HepG2 (cell line): Measurements from ENCODE around the gene EED. TPM values are rescaled to one million over a fixed set of nuclear protein-coding genes. Genes with fewer than 3 reads are reported as not detected.

Experiments used
- ATAC-seq: fragments of 200-7000 bp; cut with Tn5 transposase; 3 replicates; pipeline ENCODE4 v1.9.1; 2020; ENCODE audit warnings: mild to moderate bottlenecking, moderate library complexity
- Bru-seq: library from RNA; stranded (reverse); fragments of 400-500 nt; gene quantifications from one replicate; lab custom pipeline; 2021; lab: Mats Ljungman, UMichigan
- BruChase-seq, 2 experiments: library from RNA; stranded (reverse); fragments of 400-500 nt; gene quantifications; one replicate each; lab custom pipeline; 2021; lab: Mats Ljungman, UMichigan
- BruUV-seq: library from RNA; stranded (reverse); fragments of 400-500 nt; replicated peaks from 2 replicates; lab custom pipeline; 2021; lab: Mats Ljungman, UMichigan
- CTCF ChIA-PET: fragments of 300-600 bp; formaldehyde crosslinking; extraction: SDS; loops from one replicate; lab custom pipeline; 2021; ENCODE audit warnings: low total read pairs, inconsistent platforms, low intra/inter-chr PET ratio; lab: Yijun Ruan, JAX
- POLR2A ChIA-PET: fragments of 350-600 bp; sonication (Branson Sonifier 250); formaldehyde crosslinking; loops from one replicate; lab custom pipeline; 2020; ENCODE audit warnings: antibody characterized with exemption, inconsistent platforms; lab: Yijun Ruan, JAX
- DNase-seq: peaks from one replicate; pipeline ENCODE4 v3.0.0-alpha.2; 2015; ENCODE audit warnings: low spot score
- FAIRE-seq: peaks from 3 replicates; lab custom pipeline; 2011; peaks lifted over from hg19 to GRCh38; lab: Jason Lieb, UNC
- H2AFZ ChIP-seq: one replicate; pipeline ENCODE4 v1.6.1; 2011; ENCODE audit warnings: low read length, inconsistent platforms
- H3K27ac ChIP-seq: fragments of 300-600 bp; 3 replicates; pipeline ENCODE4 v1.8.0; 2011; ENCODE audit warnings: mixed run types, mild to moderate bottlenecking, mixed read lengths, low read length, inconsistent platforms; ENCODE audit not compliant: insufficient read depth; ENCODE audit errors: extremely low read length
- H3K27me3 ChIP-seq, 2 experiments: fragments of 200-600 bp in 1 of 2; 2 replicates in 1 of 2; 3 replicates in 1 of 2; pipeline versions ENCODE4 v1.6.0 to v1.8.0; 2011; ENCODE audit warnings: low read length in 2 of 2, mild to moderate bottlenecking in 2 of 2, moderate library complexity in 2 of 2, inconsistent platforms in 1 of 2; ENCODE audit not compliant: insufficient read depth in 2 of 2, control insufficient read depth in 1 of 2
- H3K36me3 ChIP-seq, 2 experiments: fragments of 200-600 bp in 1 of 2; replicated peaks in 1 of 2; 2 replicates in 1 of 2; 3 replicates in 1 of 2; pipeline versions ENCODE4 v1.5.1 to v1.8.0; 2011; ENCODE audit warnings: low read length in 2 of 2, inconsistent platforms in 1 of 2; ENCODE audit not compliant: insufficient read depth in 2 of 2, control insufficient read depth in 1 of 2
- H3K4me1 ChIP-seq: 2 replicates; pipeline ENCODE4 v1.5.1; 2012; ENCODE audit warnings: low read length, inconsistent platforms; ENCODE audit not compliant: insufficient read depth
- H3K4me2 ChIP-seq: 2 replicates; pipeline ENCODE4 v1.6.0; 2011; ENCODE audit warnings: low read depth, low read length, inconsistent platforms
- H3K4me3 ChIP-seq, 3 experiments: fragments of 200-600 bp in 1 of 3; sonication (generic), shearing (Covaris generic) in 1 of 3; replicated peaks in 1 of 3; 2 replicates each; pipeline ENCODE4 v1.5.1; 2011 to 2016; ENCODE audit warnings: low read length in 3 of 3, inconsistent platforms in 2 of 3, low read depth in 2 of 3, mild to moderate bottlenecking in 2 of 3, control low read depth in 1 of 3, mixed read lengths in 1 of 3; ENCODE audit not compliant: insufficient read depth in 1 of 3
- H3K79me2 ChIP-seq: one replicate; pipeline ENCODE4 v1.6.1; 2011; ENCODE audit warnings: low read length, inconsistent platforms; ENCODE audit not compliant: insufficient read depth
- H3K9ac ChIP-seq: 2 replicates; pipeline ENCODE4 v1.6.0; 2011; ENCODE audit warnings: mild to moderate bottlenecking, low read depth, low read length, inconsistent platforms; ENCODE audit not compliant: insufficient read depth
- H3K9me3 ChIP-seq: 2 replicates; pipeline ENCODE4 v1.5.1; 2012; ENCODE audit warnings: mild to moderate bottlenecking, low read length
- H4K20me1 ChIP-seq: 2 replicates; pipeline ENCODE4 v1.6.0; 2011; ENCODE audit warnings: inconsistent platforms, mild to moderate bottlenecking, low read length, moderate library complexity; ENCODE audit not compliant: insufficient read depth
- DMAP1 ChIP-seq: IDR thresholded peaks from 2 replicates; pipeline ENCODE4 v1.6.1; 2016
- HDAC2 ChIP-seq: sonication (generic); formaldehyde crosslinking; IDR thresholded peaks from 2 replicates; pipeline ENCODE4 v1.4.0; 2020; ENCODE audit warnings: missing genetic modification reagents
- KDM5B ChIP-seq: sonication (generic); formaldehyde crosslinking; IDR thresholded peaks from 2 replicates; pipeline ENCODE4 v1.4.0; 2020; ENCODE audit warnings: missing genetic modification reagents, mild to moderate bottlenecking, borderline replicate concordance
- KLF15 ChIP-seq: sonication (generic); formaldehyde crosslinking; IDR thresholded peaks from 2 replicates; pipeline ENCODE4 v1.8.1; 2023; ENCODE audit warnings: borderline replicate concordance, mild to moderate bottlenecking, inconsistent platforms, missing genetic modification reagents, mixed read lengths
- TBP ChIP-seq: sonication (generic); formaldehyde crosslinking; IDR thresholded peaks from 2 replicates; pipeline ENCODE4 v1.5.0; 2020; ENCODE audit warnings: missing genetic modification reagents
- TBX2 ChIP-seq: sonication (generic); formaldehyde crosslinking; IDR thresholded peaks from 2 replicates; pipeline ENCODE4 v1.5.0; 2020; ENCODE audit warnings: missing genetic modification reagents, mild to moderate bottlenecking, borderline replicate concordance
- YEATS2 ChIP-seq: sonication (generic); formaldehyde crosslinking; IDR thresholded peaks from 2 replicates; pipeline ENCODE4 v1.4.0; 2020; ENCODE audit warnings: missing genetic modification reagents, borderline replicate concordance
- ZFP36L2 ChIP-seq: sonication (generic); formaldehyde crosslinking; IDR thresholded peaks from 2 replicates; pipeline ENCODE4 v1.4.0; 2020; ENCODE audit warnings: missing genetic modification reagents
- WGBS: methylation state at CpG from one replicate; pipeline ENCODE4 v1.1.6; 2017; ENCODE audit warnings: low lambda C conversion rate; 5-methylcytosine and 5-hydroxymethylcytosine counted together
- in situ Hi-C: cut with HindIII; loops from 2 replicates; pipeline ENCODE4 v1.10.0; 2017; ENCODE audit warnings: low pct_unique_long_range_greater_than_20kb; ENCODE audit not compliant: extremely low pct_ligation_motif_present
- intact Hi-C: fragments of 100-400 bp; cut with micrococcal nuclease; formaldehyde crosslinking; loops from one replicate; pipeline ENCODE4 v1.10.0; 2022; ENCODE audit not compliant: unreplicated experiment
- long read RNA-seq, 2 experiments: library from RNA in 1 of 2; library from polyadenylated mRNA in 1 of 2; stranded (forward) in 1 of 2; unstranded in 1 of 2; transcript quantifications; one replicate each; pipeline ENCODE4 v2.0.0, GENCODE V29; 2019 to 2022
- polyA minus RNA-seq, 3 experiments: library from RNA; depleted of rRNA, polyadenylated mRNA; stranded (reverse); fragments of >200 nt; gene quantifications; 2 replicates each; pipeline ENCODE4 v1.2.3, GENCODE V29; 2011; ENCODE audit warnings: low replicate concordance in 1 of 3
- polyA plus RNA-seq, 8 experiments: library from polyadenylated mRNA; depleted of rRNA in 3 of 8; stranded (reverse) in 7 of 8; unstranded in 1 of 8; fragments of >200 nt; fragmentation: Illumina TruSeq in 4 of 8; extraction: Trizol in 4 of 8; gene quantifications; 2 replicates each; pipeline versions ENCODE4 v1.2.1 to v1.2.3, GENCODE V29; 2011 to 2016; ENCODE audit warnings: low read depth in 4 of 8, missing spikeins in 1 of 8, mixed read lengths in 1 of 8; ENCODE audit not compliant: insufficient read depth in 1 of 8
- total RNA-seq, 5 experiments: library from RNA; depleted of rRNA; stranded (reverse); fragments of >200 nt; fragmentation: Illumina TruSeq; extraction: Trizol; gene quantifications; 2 replicates each; pipeline ENCODE4 v1.2.3, GENCODE V29; 2016; ENCODE audit warnings: low read depth in 1 of 5
- TF ChIP-seq, protein P1 (sequence below): sonication (generic); formaldehyde crosslinking; IDR thresholded peaks from 2 replicates; pipeline ENCODE4 v1.5.1; 2020; ENCODE audit warnings: missing genetic modification reagents, mild to moderate bottlenecking, borderline replicate concordance
- TF ChIP-seq, protein P2 (sequence below): sonication (generic); formaldehyde crosslinking; IDR thresholded peaks from 2 replicates; pipeline ENCODE4 v1.8.0; 2022; ENCODE audit warnings: missing genetic modification reagents, mild to moderate bottlenecking, inconsistent platforms, borderline replicate concordance

Gene EED, protein sequence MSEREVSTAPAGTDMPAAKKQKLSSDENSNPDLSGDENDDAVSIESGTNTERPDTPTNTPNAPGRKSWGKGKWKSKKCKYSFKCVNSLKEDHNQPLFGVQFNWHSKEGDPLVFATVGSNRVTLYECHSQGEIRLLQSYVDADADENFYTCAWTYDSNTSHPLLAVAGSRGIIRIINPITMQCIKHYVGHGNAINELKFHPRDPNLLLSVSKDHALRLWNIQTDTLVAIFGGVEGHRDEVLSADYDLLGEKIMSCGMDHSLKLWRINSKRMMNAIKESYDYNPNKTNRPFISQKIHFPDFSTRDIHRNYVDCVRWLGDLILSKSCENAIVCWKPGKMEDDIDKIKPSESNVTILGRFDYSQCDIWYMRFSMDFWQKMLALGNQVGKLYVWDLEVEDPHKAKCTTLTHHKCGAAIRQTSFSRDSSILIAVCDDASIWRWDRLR
- total RNA-seq (2016; rRNA removed; fragmentation: Illumina TruSeq; extraction: Trizol) (28.4 and 39.7 TPM in 2 replicates), polyA plus RNA-seq (2011; rRNA removed) (8.9 and 11.0 TPM in 2 replicates), polyA minus RNA-seq (2011; rRNA and poly(A)+ RNA removed; ENCODE audit: low replicate concordance) (4.5 and 20.2 TPM in 2 replicates), Bru-seq, nascent RNA (percentile 85 among the genes with signal in this experiment), BruChase-seq, experiment 1, labeled RNA remaining after a 6-hour chase (percentile 81 among the genes with signal in this experiment), BruChase-seq, experiment 2, labeled RNA remaining after a 2-hour chase (percentile 82 among the genes with signal in this experiment)
- total RNA-seq (2016; cell fraction: cytosol; rRNA removed; fragmentation: Illumina TruSeq; extraction: Trizol; ENCODE audit: low read depth) = 9.2 and 9.8 TPM in 2 replicates
- 30.2 and 38.4 TPM in 2 replicates for total RNA-seq (2016; cell fraction: insoluble cytoplasmic fraction; rRNA removed; fragmentation: Illumina TruSeq; extraction: Trizol)
- total RNA-seq (2016; cell fraction: membrane; rRNA removed; fragmentation: Illumina TruSeq; extraction: Trizol) = 9.8 and 12.4 TPM in 2 replicates
- 43.4 and 44.1 TPM in 2 replicates for total RNA-seq (2016; cell fraction: nucleus; rRNA removed; fragmentation: Illumina TruSeq; extraction: Trizol)
- polyA plus RNA-seq (2011; cell fraction: cytosol; rRNA removed) = 3.7 and 4.4 TPM in 2 replicates
- 10.7 and 10.8 TPM in 2 replicates for polyA plus RNA-seq (2011; cell fraction: nucleus; rRNA removed)
- 11.9 and 16.4 TPM in 2 replicates for polyA plus RNA-seq (2012)
- polyA plus RNA-seq (2016; cell fraction: cytosol; fragmentation: Illumina TruSeq; extraction: Trizol; ENCODE audit: low read depth) = 2.1 and 2.5 TPM in 2 replicates
- polyA plus RNA-seq (2016; cell fraction: insoluble cytoplasmic fraction; fragmentation: Illumina TruSeq; extraction: Trizol; ENCODE audit: low read depth) = 28.4 and 29.1 TPM in 2 replicates
- 3.5 and 4.2 TPM in 2 replicates for polyA plus RNA-seq (2016; cell fraction: membrane; fragmentation: Illumina TruSeq; extraction: Trizol; ENCODE audit: low read depth)
- 38.4 and 40.2 TPM in 2 replicates for polyA plus RNA-seq (2016; cell fraction: nucleus; fragmentation: Illumina TruSeq; extraction: Trizol; ENCODE audit: insufficient read depth, low read depth)
- polyA minus RNA-seq (2011; cell fraction: cytosol; rRNA and poly(A)+ RNA removed) = 4.9 and 5.7 TPM in 2 replicates
- polyA minus RNA-seq (2011; cell fraction: nucleus; rRNA and poly(A)+ RNA removed) = 48.0 and 61.4 TPM in 2 replicates
- long read RNA-seq, experiment 1, transcript EED-201 (12 exons, 2,223 nt) = major isoform, 7 of 10 reads
- long read RNA-seq, experiment 1, partial matches to known transcripts = 0 of 10 reads
- long read RNA-seq, experiment 1, other reads (novel, unspliced or antisense) = 3 of 10 reads
- long read RNA-seq, experiment 2, transcript EED-201 (12 exons, 2,223 nt) = major isoform, 18 of 30 reads
- long read RNA-seq, experiment 2, partial matches to known transcripts = 5 of 30 reads
- long read RNA-seq, experiment 2, other reads (novel, unspliced or antisense) = 5 of 30 reads

DNA sequence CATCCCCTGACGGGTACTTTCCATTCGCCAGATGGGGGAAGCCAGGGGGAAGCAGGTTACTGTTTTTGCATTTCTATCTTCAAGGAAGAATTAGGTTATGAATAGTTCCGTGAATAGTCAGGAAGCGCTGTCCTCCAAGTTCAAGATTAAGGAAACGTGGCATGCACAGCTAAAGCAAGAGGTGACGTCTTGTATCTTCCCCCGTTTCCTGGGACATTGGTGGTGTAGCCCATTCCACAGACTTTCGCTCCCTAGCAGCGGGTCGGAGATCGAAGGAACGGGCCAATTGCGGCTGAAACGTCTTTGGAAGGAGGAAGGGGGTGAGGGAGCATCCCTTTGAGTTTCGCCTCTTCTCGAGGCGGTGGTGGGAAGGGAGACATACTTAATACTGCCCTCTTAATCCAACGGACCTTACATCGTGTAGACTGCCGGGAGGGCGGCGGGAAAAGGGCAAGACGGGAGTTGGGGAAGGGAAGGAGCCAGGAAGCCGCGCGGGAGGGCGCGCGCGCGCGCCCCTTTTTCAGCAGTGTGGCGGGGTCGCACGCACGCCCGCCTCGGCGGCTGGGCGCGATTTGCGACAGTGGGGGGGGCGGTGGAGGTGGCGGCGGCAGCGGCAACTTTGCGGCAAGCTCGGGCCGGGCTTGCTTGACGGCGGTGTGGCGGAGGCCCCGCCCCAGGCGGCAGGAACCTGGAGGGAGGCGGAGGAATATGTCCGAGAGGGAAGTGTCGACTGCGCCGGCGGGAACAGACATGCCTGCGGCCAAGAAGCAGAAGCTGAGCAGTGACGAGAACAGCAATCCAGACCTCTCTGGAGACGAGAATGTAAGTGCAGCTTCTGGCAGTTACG lies at the start of gene EED:
EED (plus strand) TSS at position 232 of the 847 bp plus-strand sequence; CDS start at position 709, 477 bp downstream.
- peak; percentile 88 for DNase-seq
- in situ Hi-C loops (no loop called here), intact Hi-C loops (loop anchor here (1.0 to 2.0 kb wide), 2 partner anchors 58 to 616 kb away; partner anchors contain the start of genes HIKESHI and TMEM126B)
- peak within 1 kb of the TSS; percentile 96 for H3K9ac ChIP-seq
- WGBS = under 1% methylated on average over 55 of the region's 64 CpGs
- no peaks in the 10 kb centered on the region; a peak in 2 of 5 replicates for H3K27me3 ChIP-seq
- ChIA-PET CTCF (no interaction called here), POLR2A (interaction anchor here (0.5 to 1.5 kb wide), 7 partner anchors 17 to 617 kb away, joined by 3 to 11 read pairs (median 4); partner anchors contain the start of genes PICALM and TMEM126B)
- peaks cover 50% of the 10 kb centered on the region for H3K4me1 ChIP-seq
- H3K27ac ChIP-seq = peak within 1 kb of the TSS; percentile 98
- peak within 1 kb of the TSS; percentile 80 for H3K4me2 ChIP-seq
- no peaks in the 10 kb centered on the region for H3K9me3 ChIP-seq
- H2AFZ ChIP-seq = peak within 1 kb of the TSS; percentile 96
- ATAC-seq = peak; percentile 95
- no peaks in the 10 kb centered on the region for H3K36me3 ChIP-seq
- FAIRE-seq = no peak
- 0 out of 2 replicates have a peak, but pooled peaks cover 5% of the 10 kb centered on the region for H4K20me1 ChIP-seq
- H3K79me2 ChIP-seq = peaks cover 45% of the 10 kb centered on the region
- TSS peak; percentile 91 for BruUV-seq
- H3K4me3 ChIP-seq = peak within 1 kb of the TSS; percentile 72 to 96 (median 95)
- TF ChIP-seq HDAC2 (CRISPR knock-in tag) = 0 out of 2 replicates have a peak, but pooled peaks have one; percentile 9
- TF ChIP-seq ZFP36L2 (CRISPR knock-in tag) = peak; percentile 57; the same call in 1 of the 2 replicates
- peak; percentile 25; the same call in 1 of the 2 replicates for TF ChIP-seq KDM5B
- TF ChIP-seq KLF15 = 0 out of 2 replicates have a peak, but pooled peaks have one; percentile 34
- peak; percentile 78 for TF ChIP-seq YEATS2 (CRISPR knock-in tag)
- no peak for TF ChIP-seq TBP (CRISPR knock-in tag)
- peak; percentile 79; the same call in 1 of the 2 replicates for TF ChIP-seq DMAP1
- TF ChIP-seq TBX2 = peak; percentile 78
- TF ChIP-seq, protein P1, sequence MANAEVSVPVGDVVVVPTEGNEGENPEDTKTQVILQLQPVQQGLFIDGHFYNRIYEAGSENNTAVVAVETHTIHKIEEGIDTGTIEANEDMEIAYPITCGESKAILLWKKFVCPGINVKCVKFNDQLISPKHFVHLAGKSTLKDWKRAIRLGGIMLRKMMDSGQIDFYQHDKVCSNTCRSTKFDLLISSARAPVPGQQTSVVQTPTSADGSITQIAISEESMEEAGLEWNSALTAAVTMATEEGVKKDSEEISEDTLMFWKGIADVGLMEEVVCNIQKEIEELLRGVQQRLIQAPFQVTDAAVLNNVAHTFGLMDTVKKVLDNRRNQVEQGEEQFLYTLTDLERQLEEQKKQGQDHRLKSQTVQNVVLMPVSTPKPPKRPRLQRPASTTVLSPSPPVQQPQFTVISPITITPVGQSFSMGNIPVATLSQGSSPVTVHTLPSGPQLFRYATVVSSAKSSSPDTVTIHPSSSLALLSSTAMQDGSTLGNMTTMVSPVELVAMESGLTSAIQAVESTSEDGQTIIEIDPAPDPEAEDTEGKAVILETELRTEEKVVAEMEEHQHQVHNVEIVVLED (CRISPR knock-in tag) = peak; percentile 81
- TF ChIP-seq, protein P2, sequence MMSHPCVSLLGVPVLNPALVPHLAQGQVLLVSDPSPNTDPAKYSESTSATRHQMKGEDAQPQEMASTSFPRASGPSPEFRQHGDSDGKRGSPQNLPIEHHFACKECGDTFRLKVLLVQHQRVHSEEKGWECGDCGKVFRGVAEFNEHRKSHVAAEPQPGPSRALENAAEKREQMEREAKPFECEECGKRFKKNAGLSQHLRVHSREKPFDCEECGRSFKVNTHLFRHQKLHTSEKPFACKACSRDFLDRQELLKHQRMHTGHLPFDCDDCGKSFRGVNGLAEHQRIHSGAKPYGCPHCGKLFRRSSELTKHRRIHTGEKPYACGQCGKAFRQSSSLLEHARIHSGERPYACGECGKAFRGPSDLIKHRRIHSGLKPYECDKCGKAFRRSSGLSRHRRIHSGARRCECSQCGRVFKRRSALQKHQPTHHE = 0 out of 2 replicates have a peak, but pooled peaks have one; percentile 10
